HG02938 (cell line): ENCODE results near the gene PPM1N.

Experiments used
- ATAC-seq: cut with Tn5 transposase; IDR thresholded peaks from one replicate; pipeline ENCODE4 v1.9.1; 2021; ENCODE audit warnings: mild to moderate bottlenecking, moderate library complexity; ENCODE audit not compliant: unreplicated experiment

The PPM1N gene

DNA sequence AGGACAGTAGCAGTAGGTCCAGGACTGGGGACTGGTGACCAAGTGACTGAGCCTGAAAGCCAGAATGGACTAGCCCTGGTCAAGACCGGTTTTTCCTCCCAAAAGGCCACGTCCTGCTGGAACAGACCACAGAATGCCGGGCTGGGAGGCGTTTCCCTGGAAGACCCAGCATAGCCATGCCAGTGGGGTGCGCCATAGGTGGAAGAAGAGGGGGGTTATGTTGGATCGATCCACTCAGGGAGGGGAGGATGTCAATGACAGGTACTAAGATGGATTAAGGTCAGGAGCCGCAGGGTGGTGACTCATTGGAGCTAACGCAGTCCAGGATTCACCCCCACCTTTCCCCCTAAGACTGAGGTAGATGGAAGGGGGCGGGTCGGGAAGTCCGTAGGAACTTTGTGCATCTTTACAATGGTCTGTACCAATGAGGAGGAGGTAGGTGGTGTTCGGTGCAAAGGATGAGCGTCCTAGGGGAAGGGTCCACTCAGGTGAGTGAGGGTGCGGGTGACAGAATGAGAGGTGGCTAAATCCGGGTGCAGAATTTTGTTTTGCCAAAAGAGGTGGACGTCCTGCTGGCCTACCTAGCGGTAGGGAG lies 30.0 kb downstream of the PPM1N start:
- ATAC-seq: no peak

DNA sequence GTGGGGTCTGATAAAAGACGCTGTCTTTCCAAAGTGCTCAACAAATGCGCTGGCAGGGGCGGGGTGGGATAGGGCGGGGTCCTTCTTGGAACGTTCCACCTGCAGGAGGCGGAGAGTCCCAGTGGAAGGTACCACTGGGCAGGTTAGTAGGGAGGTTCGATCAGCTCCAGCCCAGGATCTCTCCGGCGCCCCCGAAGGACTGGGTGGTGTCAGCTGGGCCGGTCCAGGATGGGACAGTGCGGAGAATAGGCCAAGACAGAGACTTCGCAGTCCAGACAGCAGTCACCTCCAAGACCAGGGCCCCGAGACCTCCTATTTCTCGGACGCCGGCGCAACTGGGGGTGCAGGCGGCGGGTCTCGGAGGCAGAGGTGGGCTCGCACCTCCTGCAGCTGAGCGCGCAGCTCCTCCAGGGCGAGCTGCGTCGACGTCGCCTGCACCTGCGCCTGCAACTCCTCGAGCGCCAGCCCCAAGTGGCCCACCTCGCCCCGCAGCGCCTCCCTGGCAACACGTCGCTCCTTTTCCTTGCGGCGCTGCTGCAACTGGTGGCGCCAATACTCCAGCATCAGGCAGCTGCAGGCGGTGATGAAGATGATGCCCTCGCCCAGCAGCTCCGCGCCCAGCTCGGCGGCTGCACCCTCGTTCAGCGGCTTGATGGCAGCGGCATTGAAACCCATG lies 30.6 kb downstream of the PPM1N start:
- ATAC-seq: no peak

DNA sequence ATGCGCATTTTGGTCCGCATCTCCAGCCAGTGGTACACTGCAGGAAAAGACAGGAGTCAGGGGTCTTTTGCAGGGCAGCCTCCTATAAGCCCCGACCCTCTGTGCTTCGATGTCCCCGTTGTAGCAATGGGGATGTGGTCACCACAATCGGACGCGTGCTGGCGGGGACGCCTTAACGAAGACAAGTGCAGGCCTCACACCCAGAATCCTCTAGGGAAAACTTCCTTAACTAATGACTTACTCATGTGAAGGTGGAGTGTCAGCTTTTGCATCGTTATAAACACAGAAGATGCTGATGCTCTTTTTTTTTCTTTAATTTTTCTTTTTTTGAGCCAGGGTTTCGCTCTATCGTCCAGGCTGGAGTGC lies 31.2 kb downstream of the PPM1N start:
- no peak for ATAC-seq

DNA sequence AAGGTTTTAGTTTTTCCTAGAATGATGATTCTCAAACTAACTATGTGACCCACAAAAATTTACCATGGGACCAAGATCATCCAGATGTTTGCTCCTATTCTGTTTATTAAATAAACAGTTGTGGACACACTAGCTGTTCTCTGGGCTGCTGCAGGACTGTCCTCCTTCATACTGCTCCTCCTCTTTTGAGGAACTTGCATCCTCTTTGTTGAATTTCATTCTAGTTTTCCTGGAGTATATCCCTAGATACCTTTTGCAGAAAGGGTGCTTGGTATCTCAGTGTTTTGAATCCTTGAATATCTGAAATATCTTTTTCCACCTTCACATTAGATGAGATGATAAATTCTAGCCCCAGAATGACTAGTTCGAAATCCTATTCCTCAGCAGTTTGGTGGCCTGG lies 33.1 kb downstream of the PPM1N start:
- no peak for ATAC-seq

DNA sequence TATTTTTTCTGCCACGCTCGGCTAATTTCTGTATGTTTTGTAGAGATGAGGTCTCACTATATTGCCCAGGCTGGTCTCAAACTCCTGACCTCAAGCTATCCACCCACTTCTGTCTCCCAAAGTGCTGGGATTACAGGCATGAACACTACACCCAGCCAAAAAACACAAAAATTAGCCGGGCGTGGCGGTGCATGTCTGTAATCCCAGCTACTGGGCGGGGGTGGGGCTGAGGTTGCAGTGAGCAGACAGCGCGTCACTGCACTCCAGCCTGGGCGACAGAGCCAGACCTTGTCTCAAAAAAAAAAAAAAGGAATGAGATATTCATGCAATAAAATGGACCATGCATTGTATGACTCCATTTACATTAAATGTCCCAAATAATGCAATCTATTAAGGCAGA lies 41.2 kb downstream of the PPM1N start:
- no peak for ATAC-seq

DNA sequence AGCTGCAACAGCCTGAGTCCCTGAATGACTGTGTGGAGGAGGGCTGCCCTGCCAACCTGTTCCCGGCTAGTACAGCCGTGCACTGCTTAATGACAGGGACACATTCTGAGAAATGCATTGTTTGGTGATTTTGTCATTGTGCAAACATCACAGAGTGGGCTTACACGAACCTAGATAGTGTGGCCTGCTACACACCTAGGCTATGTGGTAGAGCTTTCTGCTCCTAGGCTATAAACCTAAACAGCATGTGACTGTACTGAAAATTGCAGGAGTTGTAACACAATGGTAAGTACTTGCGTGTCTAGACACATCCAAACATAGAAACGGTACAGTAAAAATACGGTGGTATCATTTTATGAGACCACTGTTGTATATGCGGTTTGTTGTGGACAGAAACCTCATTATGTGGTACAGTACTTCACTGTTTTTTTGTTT lies 44.0 kb downstream of the PPM1N start:
- no peak for ATAC-seq

DNA sequence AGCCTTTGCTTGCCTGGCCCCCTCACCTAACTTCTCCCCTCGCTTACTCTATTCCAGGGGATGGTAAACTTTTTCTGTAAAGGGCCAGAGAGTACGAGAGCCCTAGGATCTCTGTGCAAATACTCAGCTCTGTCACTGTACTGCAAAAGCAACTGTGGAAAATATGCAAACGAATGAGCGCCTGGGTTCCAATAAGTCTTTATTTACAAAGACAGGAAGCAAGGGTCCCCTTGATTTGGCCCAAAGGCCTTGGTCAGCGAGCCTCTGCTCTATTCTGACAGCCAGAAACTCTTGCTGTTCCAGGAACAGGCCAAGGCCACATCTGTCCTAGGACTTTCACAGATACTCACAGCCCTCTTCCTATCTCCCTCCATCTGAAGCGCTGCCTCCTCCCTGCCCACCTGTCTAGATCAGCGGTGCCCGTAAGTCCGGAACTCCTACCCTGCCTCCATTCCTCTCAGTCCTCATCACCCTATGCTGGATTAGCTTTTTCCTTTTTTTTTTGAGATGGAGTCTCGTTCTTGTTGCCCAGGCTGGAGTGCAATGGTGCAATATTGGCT lies 49.0 kb downstream of the PPM1N start:
- no peak for ATAC-seq

DNA sequence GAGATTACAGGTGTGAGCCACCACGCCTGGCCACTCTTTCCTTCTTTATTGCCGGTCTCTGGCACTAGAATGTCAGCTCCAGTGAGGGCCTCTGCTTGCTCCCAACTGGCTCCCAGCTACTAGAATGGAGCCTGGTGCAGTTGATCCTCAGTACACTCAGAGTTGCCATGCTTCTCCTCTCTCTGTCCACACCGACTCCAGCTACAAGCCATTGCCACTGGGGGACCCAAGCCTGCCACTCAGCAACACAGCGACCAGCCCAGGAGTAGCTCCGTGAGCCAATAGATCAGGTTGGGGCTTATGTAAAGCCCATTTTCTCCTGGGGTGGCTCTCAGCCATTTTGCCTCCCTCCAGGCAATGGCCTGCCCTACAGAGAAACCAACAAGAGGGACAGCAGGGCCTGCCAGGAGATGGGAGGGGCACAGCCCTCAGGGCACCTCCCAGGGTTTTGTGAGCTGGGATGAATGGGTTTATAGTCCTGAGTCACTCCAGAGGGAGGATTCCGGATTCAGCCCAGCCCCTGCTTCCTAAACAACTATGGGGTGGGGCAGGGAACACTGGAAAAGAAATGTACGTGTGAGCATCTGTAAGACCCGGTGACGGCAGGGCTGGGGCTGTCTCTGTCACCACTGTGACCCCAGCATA lies 49.8 kb downstream of the PPM1N start:
- no peak for ATAC-seq
